NB4 (cell line): ENCODE data around the gene LAMA5.

Source experiments
- DNase-seq: peaks from one replicate; pipeline ENCODE4 v3.0.0; 2010; ENCODE audit warnings: low read depth
- H3K4me3 ChIP-seq: one replicate; pipeline ENCODE4 v1.5.1; 2011; ENCODE audit warnings: mild to moderate bottlenecking, low read depth, low read length, moderate library complexity
- CTCF ChIP-seq: IDR thresholded peaks from one replicate; pipeline ENCODE4 v1.5.1; 2012; ENCODE audit warnings: low read depth, low read length
- MAX ChIP-seq: IDR thresholded peaks from 2 replicates; pipeline ENCODE4 v1.6.1; 2011; ENCODE audit warnings: low read depth, low read length
- MYC ChIP-seq: IDR thresholded peaks from 2 replicates; pipeline ENCODE4 v1.6.1; 2011; ENCODE audit warnings: low read depth, low read length
- POLR2A ChIP-seq: IDR thresholded peaks from 2 replicates; pipeline ENCODE4 v1.6.1; 2011; ENCODE audit warnings: mild to moderate bottlenecking; ENCODE audit not compliant: insufficient read length; ENCODE audit errors: extremely low read depth

The LAMA5 gene

GRCh38 chr20:62372042-62372993, 5.2 kb upstream of the LAMA5 start:
- TF ChIP-seq MAX (no peak), MYC (no peak), CTCF (no peak), POLR2A (no peak)
- DNase-seq, result no peak

GRCh38 chr20:62371588-62372041, 4.5 kb upstream of the LAMA5 start:
- no peak for DNase-seq
- H3K4me3 ChIP-seq, result no peak overlapping the region
- no peak for TF ChIP-seq CTCF
- no peak for TF ChIP-seq MYC
- no peak for TF ChIP-seq POLR2A
- no peak for TF ChIP-seq MAX

More at GRCh38 chr20:62372042-62372993, 5.2 kb upstream of the LAMA5 start:
- H3K4me3 ChIP-seq, result no peak overlapping the region

- H3K4me3 ChIP-seq, result no peak overlapping the region
- no peak for DNase-seq
- no peak for TF ChIP-seq MAX
- TF ChIP-seq POLR2A, result no peak
- TF ChIP-seq MYC, result no peak
- no peak for TF ChIP-seq CTCF
These were observed 3.9 kb upstream of the LAMA5 start for GRCh38 chr20:62370807-62371587.

- no peak overlapping the region for H3K4me3 ChIP-seq
- DNase-seq, result peak; percentile 55
- TF ChIP-seq MAX (no peak), CTCF (no peak), POLR2A (no peak), MYC (no peak)
These were observed 3.1 kb upstream of the LAMA5 start for GRCh38 chr20:62370115-62370806.

- no peak overlapping the region for H3K4me3 ChIP-seq
- TF ChIP-seq MYC (no peak), POLR2A (no peak), CTCF (no peak), MAX (no peak)
- no peak for DNase-seq
These were observed 2.7 kb upstream of the LAMA5 start for GRCh38 chr20:62369815-62370114.
